ENCODE results near the gene LMF1.
"Not testable (repeated sequence)": the region's sequence is repeated elsewhere in the genome, so short reads cannot be mapped to it uniquely, and the experiment has no call there.

DNA sequence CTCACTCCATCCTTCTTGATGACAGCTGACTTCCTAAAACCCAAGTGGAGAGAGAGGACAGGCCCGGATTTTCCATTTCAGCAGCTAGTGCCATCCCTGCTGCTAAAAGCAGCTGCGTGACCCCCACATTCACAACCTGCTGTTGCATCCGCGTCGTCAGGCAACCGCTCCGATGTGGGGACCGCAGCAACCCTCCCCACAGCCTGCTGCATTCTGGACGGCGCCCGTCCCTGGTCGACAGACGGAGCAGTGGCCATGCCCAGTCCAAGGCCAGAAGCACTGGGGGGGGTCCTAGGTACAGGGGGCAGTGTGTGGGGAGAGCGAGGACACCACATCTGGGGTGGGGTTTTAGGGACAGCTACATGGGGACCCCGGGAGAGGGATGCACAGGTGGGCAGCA lies 82.3 kb downstream of the LMF1 start:
- TF ChIP-seq POLR2A, CTCF, POLR2AphosphoS5 (IDR thresholded peaks at IDR 0.05): not testable (repeated sequence)

All from prostate gland (tissue), 2 donors.